Measurements from ENCODE around the gene PDS5A.
"Not testable (repeated sequence)": the region's sequence is repeated elsewhere in the genome, so short reads cannot be mapped to it uniquely, and the experiment has no call there.

GRCh38 chr4:40021116-40021515 is 43.4 kb upstream of the PDS5A start:
- TF ChIP-seq POLR2A (IDR thresholded peaks at IDR 0.05; ENCODE audit: low read length); GATA1 (IDR thresholded peaks at IDR 0.05; ENCODE audit: low read depth, low read length): not testable (repeated sequence)

All from erythroblast (primary cell).